ENCODE measurements around the gene LIN9. TPM values are rescaled to one million over a fixed set of nuclear protein-coding genes. Genes with fewer than 3 reads are reported as not detected.

The LIN9 gene
- total RNA-seq, 1 donor from 2014 or later, result 4.6 TPM

- peak within 1 kb of the TSS; percentile 99 for H3K4me3 Mint-ChIP-seq (ENCODE audit: unreplicated experiment)
- no peak for TF ChIP-seq CTCF (IDR thresholded peaks at IDR 0.05; ENCODE audit: unreplicated experiment)
- peaks cover 10% of the 10 kb centered on the region for H3K36me3 Mint-ChIP-seq (ENCODE audit: low read depth, unreplicated experiment)
- peak; percentile 81 for DNase-seq (ENCODE audit: low spot score)
- peak within 1 kb of the TSS; percentile 97 for H3K27ac Mint-ChIP-seq (ENCODE audit: unreplicated experiment)
- H3K4me1 Mint-ChIP-seq (ENCODE audit: unreplicated experiment), result peaks cover 20% of the 10 kb centered on the region
- H3K27me3 Mint-ChIP-seq (ENCODE audit: unreplicated experiment), result peaks cover 3% of the 10 kb centered on the region
- no peaks in the 10 kb centered on the region for H3K9me3 Mint-ChIP-seq (ENCODE audit: unreplicated experiment)
Measured at GRCh38 chr1:226186124-226187018, 122.6 kb downstream of the LIN9 start, which contains the start of gene ACBD3. ACBD3 (minus strand) TSS chr1:226186741; CDS start chr1:226186675, 66 bp downstream.

GRCh38 chr1:226185141-226186036 is 123.6 kb downstream of the LIN9 start:
- TF ChIP-seq CTCF (IDR thresholded peaks at IDR 0.05; ENCODE audit: unreplicated experiment), result no peak
- H3K9me3 Mint-ChIP-seq (ENCODE audit: unreplicated experiment), result no peaks in the 10 kb centered on the region
- H3K4me1 Mint-ChIP-seq (ENCODE audit: unreplicated experiment), result peaks cover 20% of the 10 kb centered on the region
- H3K27ac Mint-ChIP-seq (ENCODE audit: unreplicated experiment), result peak overlapping the region; percentile 97
- DNase-seq (ENCODE audit: low spot score), result no peak
- peak overlapping the region; percentile 99 for H3K4me3 Mint-ChIP-seq (ENCODE audit: unreplicated experiment)
- H3K36me3 Mint-ChIP-seq (ENCODE audit: low read depth, unreplicated experiment), result peaks cover 10% of the 10 kb centered on the region
- peaks cover 3% of the 10 kb centered on the region for H3K27me3 Mint-ChIP-seq (ENCODE audit: unreplicated experiment)

GRCh38 chr1:226181996-226182714 is 126.8 kb downstream of the LIN9 start:
- Mint-ChIP-seq H3K4me3 (ENCODE audit: unreplicated experiment) (no peak overlapping the region), H3K27me3 (ENCODE audit: unreplicated experiment) (peaks cover 3% of the 10 kb centered on the region), H3K27ac (ENCODE audit: unreplicated experiment) (no peak overlapping the region), H3K36me3 (ENCODE audit: low read depth, unreplicated experiment) (peaks cover 10% of the 10 kb centered on the region), H3K4me1 (ENCODE audit: unreplicated experiment) (peaks cover 21% of the 10 kb centered on the region), H3K9me3 (ENCODE audit: unreplicated experiment) (no peaks in the 10 kb centered on the region)
- TF ChIP-seq CTCF (IDR thresholded peaks at IDR 0.05; ENCODE audit: unreplicated experiment), result no peak
- DNase-seq (ENCODE audit: low spot score), result peak; percentile 13

Other genes starting within 250 kb of the LIN9 start
- gene H3-3A, start 246.4 kb downstream of the LIN9 start, total RNA-seq (ENCODE audit: unreplicated experiment), result 606 TPM
- 27.4 TPM for gene ACBD3, start 122.4 kb downstream of the LIN9 start, total RNA-seq (ENCODE audit: unreplicated experiment)
- gene MIXL1, start 85.5 kb downstream of the LIN9 start, total RNA-seq (ENCODE audit: unreplicated experiment), result 2.4 TPM
- gene PARP1, start 98.9 kb upstream of the LIN9 start, total RNA-seq (ENCODE audit: unreplicated experiment), result 131 TPM
- gene STUM, start 239.6 kb upstream of the LIN9 start, total RNA-seq (ENCODE audit: unreplicated experiment), result 0.08 TPM

Data from endothelial cell (in vitro differentiated cells).